Measurements from ENCODE around the gene DDX42.

GRCh38 chr17:63827801-63828221, 53.8 kb downstream of the DDX42 start:
- TF ChIP-seq, protein P1, sequence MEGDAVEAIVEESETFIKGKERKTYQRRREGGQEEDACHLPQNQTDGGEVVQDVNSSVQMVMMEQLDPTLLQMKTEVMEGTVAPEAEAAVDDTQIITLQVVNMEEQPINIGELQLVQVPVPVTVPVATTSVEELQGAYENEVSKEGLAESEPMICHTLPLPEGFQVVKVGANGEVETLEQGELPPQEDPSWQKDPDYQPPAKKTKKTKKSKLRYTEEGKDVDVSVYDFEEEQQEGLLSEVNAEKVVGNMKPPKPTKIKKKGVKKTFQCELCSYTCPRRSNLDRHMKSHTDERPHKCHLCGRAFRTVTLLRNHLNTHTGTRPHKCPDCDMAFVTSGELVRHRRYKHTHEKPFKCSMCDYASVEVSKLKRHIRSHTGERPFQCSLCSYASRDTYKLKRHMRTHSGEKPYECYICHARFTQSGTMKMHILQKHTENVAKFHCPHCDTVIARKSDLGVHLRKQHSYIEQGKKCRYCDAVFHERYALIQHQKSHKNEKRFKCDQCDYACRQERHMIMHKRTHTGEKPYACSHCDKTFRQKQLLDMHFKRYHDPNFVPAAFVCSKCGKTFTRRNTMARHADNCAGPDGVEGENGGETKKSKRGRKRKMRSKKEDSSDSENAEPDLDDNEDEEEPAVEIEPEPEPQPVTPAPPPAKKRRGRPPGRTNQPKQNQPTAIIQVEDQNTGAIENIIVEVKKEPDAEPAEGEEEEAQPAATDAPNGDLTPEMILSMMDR (IDR thresholded peaks at IDR 0.05) = no peak
- TF ChIP-seq POLR2AphosphoS5 (IDR thresholded peaks at IDR 0.05) = no peak
- TF ChIP-seq POLR2A (IDR thresholded peaks at IDR 0.05) = no peak
- TF ChIP-seq EP300 (IDR thresholded peaks at IDR 0.05) = no peak

Data from suprapubic skin (tissue), 4 donors.